GM12872 (cell line): ENCODE data around the gene RHEB.
A peak's percentile ranks its signal among the peaks of the same experiment; 100 is the strongest.

Experiments
- TF ChIP-seq, protein P1 (sequence below): IDR thresholded peaks from 3 replicates; pipeline ENCODE4 v1.5.1; 2011; ENCODE audit warnings: low read depth, mild to moderate bottlenecking, low read length, moderate library complexity; ENCODE audit not compliant: insufficient read depth

RHEB gene

DNA sequence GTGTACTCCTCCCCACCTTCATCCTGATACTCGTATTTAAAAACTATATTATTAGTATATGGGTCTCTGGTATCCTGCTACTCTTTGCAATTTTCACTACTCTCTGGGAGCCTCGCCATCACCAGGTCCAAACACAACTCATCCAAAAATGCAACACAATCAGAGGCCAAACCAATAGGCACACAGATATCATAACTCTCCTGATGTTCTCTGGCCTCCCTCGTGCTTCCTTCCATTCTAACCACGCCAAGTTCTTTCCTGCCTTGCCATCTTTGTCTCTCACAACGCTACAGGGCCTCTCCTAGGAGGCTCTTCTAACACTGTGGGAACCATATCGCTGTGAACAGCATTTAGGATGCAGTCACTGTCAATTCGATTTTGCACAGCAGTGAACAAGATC is 7.3 kb downstream of the RHEB start:
- TF ChIP-seq, protein P1, sequence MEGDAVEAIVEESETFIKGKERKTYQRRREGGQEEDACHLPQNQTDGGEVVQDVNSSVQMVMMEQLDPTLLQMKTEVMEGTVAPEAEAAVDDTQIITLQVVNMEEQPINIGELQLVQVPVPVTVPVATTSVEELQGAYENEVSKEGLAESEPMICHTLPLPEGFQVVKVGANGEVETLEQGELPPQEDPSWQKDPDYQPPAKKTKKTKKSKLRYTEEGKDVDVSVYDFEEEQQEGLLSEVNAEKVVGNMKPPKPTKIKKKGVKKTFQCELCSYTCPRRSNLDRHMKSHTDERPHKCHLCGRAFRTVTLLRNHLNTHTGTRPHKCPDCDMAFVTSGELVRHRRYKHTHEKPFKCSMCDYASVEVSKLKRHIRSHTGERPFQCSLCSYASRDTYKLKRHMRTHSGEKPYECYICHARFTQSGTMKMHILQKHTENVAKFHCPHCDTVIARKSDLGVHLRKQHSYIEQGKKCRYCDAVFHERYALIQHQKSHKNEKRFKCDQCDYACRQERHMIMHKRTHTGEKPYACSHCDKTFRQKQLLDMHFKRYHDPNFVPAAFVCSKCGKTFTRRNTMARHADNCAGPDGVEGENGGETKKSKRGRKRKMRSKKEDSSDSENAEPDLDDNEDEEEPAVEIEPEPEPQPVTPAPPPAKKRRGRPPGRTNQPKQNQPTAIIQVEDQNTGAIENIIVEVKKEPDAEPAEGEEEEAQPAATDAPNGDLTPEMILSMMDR = no peak

DNA sequence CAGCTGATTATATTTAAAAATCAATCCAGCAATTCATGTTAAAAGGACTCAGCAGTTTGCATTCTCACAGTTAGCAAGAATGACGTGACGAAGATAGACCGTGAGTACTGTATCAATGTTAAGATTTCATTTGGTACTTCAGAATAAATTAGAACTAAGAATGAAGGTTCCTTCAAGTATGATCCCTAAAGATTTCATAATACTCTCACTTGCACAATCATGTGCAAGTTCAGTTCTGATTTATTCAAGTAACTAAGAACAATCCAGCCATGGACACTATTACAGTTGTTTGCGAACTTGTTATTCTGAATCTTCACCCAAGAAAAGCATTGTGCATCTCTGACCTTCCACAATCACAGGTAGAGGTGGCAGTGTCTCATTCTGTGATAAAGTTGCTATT is 7.7 kb downstream of the RHEB start:
- TF ChIP-seq, protein P1 = no peak

DNA sequence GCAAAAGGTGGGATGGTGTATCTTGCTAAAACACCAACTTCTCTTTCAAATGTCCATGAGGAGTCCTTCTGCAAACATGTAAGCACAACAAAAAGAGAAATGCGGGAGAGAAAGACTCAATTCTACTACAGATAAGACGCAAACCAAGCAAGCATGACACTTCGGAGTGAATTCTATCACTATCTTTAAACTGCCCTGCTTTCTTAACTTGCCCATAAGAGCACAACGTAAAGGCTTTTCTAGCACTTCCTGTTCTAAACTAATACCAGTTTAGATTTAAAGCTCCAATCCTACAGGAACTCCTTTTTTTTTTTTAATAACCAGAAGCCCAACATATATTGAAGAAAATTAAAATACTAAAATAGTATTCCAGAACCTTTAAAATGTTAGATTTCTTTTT is 8.4 kb downstream of the RHEB start:
- TF ChIP-seq, protein P1 = no peak

DNA sequence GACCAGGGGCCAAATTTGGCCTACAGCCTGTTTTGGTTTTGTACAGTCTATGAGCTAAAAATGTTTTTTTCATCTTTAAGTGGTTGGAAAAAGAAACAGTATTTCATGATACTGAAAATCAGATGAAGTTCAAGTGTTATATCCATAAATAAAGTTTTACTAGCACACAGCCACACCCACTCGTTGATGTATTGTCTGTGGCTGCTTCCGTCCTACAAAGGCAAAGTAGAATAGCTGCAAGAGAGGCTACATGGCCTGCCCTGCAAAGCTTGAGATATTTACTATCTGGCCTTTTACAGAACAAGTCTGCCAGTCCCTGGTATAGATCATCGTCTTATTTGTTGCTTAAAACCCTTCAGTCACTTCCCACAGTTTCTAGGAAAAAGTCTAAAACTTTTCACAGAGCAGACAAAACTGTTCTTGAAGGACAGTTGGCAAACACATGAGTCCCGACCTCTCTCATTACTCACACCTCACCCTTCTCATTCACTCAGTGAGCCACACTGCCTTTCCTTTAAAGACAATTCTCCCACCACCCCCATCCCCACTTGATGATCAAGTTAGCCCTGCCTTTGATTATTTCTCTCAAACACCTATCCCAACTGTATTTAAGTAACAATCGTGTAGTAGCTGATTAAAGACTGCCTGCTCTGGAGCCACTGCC is 9.9 kb downstream of the RHEB start:
- TF ChIP-seq, protein P1 = no peak

DNA sequence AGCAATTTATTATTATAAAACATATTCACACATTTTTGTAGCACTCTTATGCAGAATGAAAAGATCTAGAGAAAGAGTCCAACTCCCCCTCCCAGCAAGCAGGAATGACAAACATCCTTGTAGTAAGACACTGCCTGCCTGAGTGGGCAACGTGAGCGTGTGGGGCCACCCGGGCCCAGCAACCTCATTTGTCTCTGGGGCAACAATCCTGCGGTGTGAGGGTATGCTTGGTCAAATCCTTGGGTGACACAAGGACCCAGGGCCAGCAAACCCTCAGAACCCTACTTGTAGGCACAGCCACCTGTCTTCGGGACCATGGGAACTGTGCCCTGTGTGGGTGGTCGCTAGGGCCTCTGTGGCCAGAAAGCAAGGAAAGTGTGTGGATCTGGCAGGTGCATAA is 10.7 kb downstream of the RHEB start:
- TF ChIP-seq, protein P1 = no peak

DNA sequence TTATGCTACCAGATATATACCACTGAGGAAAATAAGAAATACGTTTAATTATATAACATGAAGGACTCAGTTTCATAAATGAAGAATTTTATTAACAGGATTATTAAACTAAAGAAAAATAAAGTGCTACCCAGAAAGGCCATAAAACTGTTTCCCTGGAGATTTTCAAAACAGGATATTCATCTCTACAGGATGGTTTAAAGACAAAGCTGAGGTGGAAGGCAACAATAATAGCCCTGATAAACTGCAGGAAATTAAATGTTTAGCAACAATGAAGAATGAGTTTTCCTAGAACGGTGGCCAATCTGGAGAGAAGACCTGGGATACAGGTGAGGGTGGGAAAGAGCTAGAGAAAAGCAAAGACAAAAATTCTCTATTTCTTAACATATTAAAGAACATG is 11.9 kb downstream of the RHEB start:
- TF ChIP-seq, protein P1 = no peak

DNA sequence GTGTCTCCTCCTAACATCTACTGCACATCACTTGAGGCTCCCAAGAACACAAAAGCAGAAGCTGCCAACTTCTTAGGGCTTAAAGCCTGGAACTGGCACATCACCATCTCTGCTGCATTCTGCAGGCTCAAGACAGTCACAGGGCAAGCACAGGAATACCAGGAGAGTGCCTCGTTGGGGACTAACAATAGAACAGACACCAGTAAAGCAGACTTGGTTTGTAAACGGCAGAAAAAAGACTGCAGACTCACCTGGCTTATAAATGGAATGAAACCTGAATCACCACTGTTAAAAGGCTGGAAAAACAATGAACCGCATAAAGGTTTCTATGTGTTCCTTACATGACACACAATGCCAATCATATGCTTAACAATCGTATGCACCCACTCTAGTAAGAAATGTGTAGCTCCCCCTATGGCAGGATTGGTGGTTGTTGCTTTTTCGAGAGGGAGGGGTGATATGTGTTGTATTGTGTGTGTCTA is 12.8 kb downstream of the RHEB start:
- TF ChIP-seq, protein P1 = 0 out of 3 replicates have a peak, but pooled peaks have one; percentile 8
